Liver (tissue), 9 donors: ENCODE data around the gene MCM9. TPM values are rescaled to one million over a fixed set of nuclear protein-coding genes. Genes with fewer than 3 reads are reported as not detected.

Experiments used
- DNase-seq: peaks from one replicate; pipeline ENCODE4 v3.0.0-alpha.2; 2017; ENCODE audit warnings: low spot score
- H3K27ac ChIP-seq, 2 donors: one replicate each; pipeline ENCODE4 v1.7.0; 2013; ENCODE audit warnings: inconsistent platforms in 2 of 2, low read length in 2 of 2, control low read depth in 1 of 2, low read depth in 1 of 2, mild to moderate bottlenecking in 1 of 2
- H3K27me3 ChIP-seq, 4 donors: one replicate each; pipeline versions ENCODE4 v1.6.1 to v1.7.0; 2013; ENCODE audit warnings: low read length in 3 of 4, inconsistent platforms in 1 of 4, mild to moderate bottlenecking in 1 of 4, moderate library complexity in 1 of 4; ENCODE audit not compliant: control insufficient read depth in 4 of 4, insufficient read depth in 4 of 4
- H3K36me3 ChIP-seq, 4 donors: one replicate each; pipeline versions ENCODE4 v1.6.1 to v1.7.0; 2013; ENCODE audit warnings: low read length in 3 of 4, mild to moderate bottlenecking in 3 of 4, low read depth in 1 of 4, moderate library complexity in 1 of 4; ENCODE audit not compliant: control insufficient read depth in 4 of 4, insufficient read depth in 3 of 4
- H3K4me1 ChIP-seq, 4 donors: one replicate each; pipeline versions ENCODE4 v1.6.1 to v1.7.0; 2013; ENCODE audit warnings: low read length in 3 of 4, mild to moderate bottlenecking in 3 of 4, moderate library complexity in 1 of 4; ENCODE audit not compliant: control insufficient read depth in 4 of 4, insufficient read depth in 4 of 4
- H3K4me3 ChIP-seq, 3 donors: one replicate each; pipeline versions ENCODE4 v1.6.1 to v1.7.0; 2013; ENCODE audit warnings: low read length in 3 of 3, control low read depth in 1 of 3, low read depth in 1 of 3, mild to moderate bottlenecking in 1 of 3
- H3K9ac ChIP-seq, 2 donors: one replicate each; pipeline ENCODE4 v1.7.0; 2013; ENCODE audit warnings: low read length in 2 of 2, mild to moderate bottlenecking in 2 of 2, moderate library complexity in 2 of 2, control low read depth in 1 of 2, low read depth in 1 of 2
- H3K9me3 ChIP-seq, 4 donors: one replicate each; pipeline versions ENCODE4 v1.6.1 to v1.7.0; 2013; ENCODE audit warnings: low read length in 3 of 4; ENCODE audit not compliant: control insufficient read depth in 4 of 4
- ATF3 ChIP-seq: IDR thresholded peaks from 2 replicates; pipeline ENCODE4 v1.6.1; 2016; ENCODE audit warnings: antibody characterized with exemption
- CTCF ChIP-seq: fragments of 150-350 bp; IDR thresholded peaks from 2 replicates; pipeline ENCODE4 v1.5.1; 2017; ENCODE audit warnings: improper control_type of control experiment, low read depth, low read length; ENCODE audit not compliant: missing input control
- EGR1 ChIP-seq, 2 donors: IDR thresholded peaks; 2 replicates each; pipeline ENCODE4 v1.6.1; 2016 to 2018; ENCODE audit warnings: antibody characterized with exemption in 2 of 2, low read depth in 2 of 2
- FOXA1 ChIP-seq: IDR thresholded peaks from 2 replicates; pipeline ENCODE4 v1.6.1; 2016; ENCODE audit warnings: antibody characterized with exemption
- FOXA2 ChIP-seq: IDR thresholded peaks from 2 replicates; pipeline ENCODE4 v1.6.1; 2016; ENCODE audit warnings: antibody characterized with exemption
- GABPA ChIP-seq, 2 donors: IDR thresholded peaks in 1 of 2; conservative IDR thresholded peaks in 1 of 2; 2 replicates each; pipeline ENCODE4 v1.6.1; 2016; ENCODE audit warnings: antibody characterized with exemption in 2 of 2, mild to moderate bottlenecking in 1 of 2, moderate library complexity in 1 of 2
- HNF4A ChIP-seq, 2 donors: conservative IDR thresholded peaks; 2 replicates each; pipeline ENCODE4 v1.6.1; 2016; ENCODE audit warnings: antibody characterized with exemption in 2 of 2, mild to moderate bottlenecking in 2 of 2
- HNF4G ChIP-seq: IDR thresholded peaks from 2 replicates; pipeline ENCODE4 v1.6.1; 2016; ENCODE audit warnings: antibody characterized with exemption
- JUND ChIP-seq, 2 donors: IDR thresholded peaks; 2 replicates each; pipeline ENCODE4 v1.6.1; 2016; ENCODE audit warnings: antibody characterized with exemption in 2 of 2
- NR2F2 ChIP-seq: IDR thresholded peaks from 2 replicates; pipeline ENCODE4 v1.6.1; 2016; ENCODE audit warnings: antibody characterized with exemption
- RAD21 ChIP-seq, 2 donors: IDR thresholded peaks; 2 replicates each; pipeline ENCODE4 v1.6.1; 2016; ENCODE audit warnings: antibody characterized with exemption in 2 of 2, mild to moderate bottlenecking in 2 of 2
- SP1 ChIP-seq: IDR thresholded peaks from 2 replicates; pipeline ENCODE4 v1.6.1; 2018; ENCODE audit warnings: antibody characterized with exemption, mild to moderate bottlenecking
- TAF1 ChIP-seq: conservative IDR thresholded peaks from 2 replicates; pipeline ENCODE4 v1.6.1; 2016; ENCODE audit warnings: antibody characterized with exemption, mild to moderate bottlenecking
- YY1 ChIP-seq: IDR thresholded peaks from 2 replicates; pipeline ENCODE4 v1.6.1; 2016; ENCODE audit warnings: antibody characterized with exemption, mild to moderate bottlenecking
- ZBTB33 ChIP-seq: IDR thresholded peaks from 2 replicates; pipeline ENCODE4 v1.6.1; 2016; ENCODE audit warnings: antibody characterized with exemption
- WGBS: extraction: QIAGEN DNeasy Blood & Tissue Kit; methylation state at CpG from one replicate; pipeline ENCODE4 v1.1.7; 2013; 5-methylcytosine and 5-hydroxymethylcytosine counted together
- polyA plus RNA-seq, 2 donors: library from polyadenylated mRNA; stranded (reverse) in 1 of 2; unstranded in 1 of 2; fragments of 200-250 nt in 1 of 2; fragments of >200 nt in 1 of 2; fragmentation: Nextera tagmentation in 1 of 2; extraction: Ambion mirVana in 1 of 2; gene quantifications; one replicate each; pipeline versions ENCODE4 v1.2.1 to v1.2.3, GENCODE V29; 2013 to 2015
- total RNA-seq, 2 donors: library from RNA; depleted of rRNA; stranded (reverse); fragments of >200 nt; gene quantifications; one replicate each; pipeline ENCODE4 v1.2.3, GENCODE V29; 2014
- TF ChIP-seq, protein P1 (sequence below): IDR thresholded peaks from 2 replicates; pipeline ENCODE4 v1.6.1; 2016; ENCODE audit warnings: antibody characterized with exemption, mild to moderate bottlenecking
- TF ChIP-seq, protein P2 (sequence below): IDR thresholded peaks from 2 replicates; pipeline ENCODE4 v1.6.1; 2016; ENCODE audit warnings: antibody characterized with exemption
- donor health status: healthy.
- donor health status: healthy.
- donor health status: healthy.
- donor health status: healthy.
- donor health status: healthy.

Gene MCM9
- total and polyA plus RNA-seq, 4 donors, result 3.6 to 17.4 (median 8.7) TPM

GRCh38 chr6:118903138-118903537 is 31.8 kb downstream of the MCM9 start:
- Histone ChIP-seq H3K27ac (no peak overlapping the region), H3K4me3 (no peak overlapping the region), H3K27me3 (no peaks in the 10 kb centered on the region), H3K9me3 (no peaks in the 10 kb centered on the region), H3K9ac (no peak overlapping the region), H3K4me1 (no peaks in the 10 kb centered on the region), H3K36me3 (peaks cover 0 to 18% (median 13%) of the 10 kb centered on the region in 4 donors)
- 76% methylated on average over 2 of the region's 2 CpGs for WGBS
- TF ChIP-seq FOXA1 (no peak), ATF3 (no peak), RAD21 (IDR thresholded peaks at IDR 0.05) (no peak), GABPA (IDR thresholded peaks at IDR 0.05 in 1 of 2, conservative IDR thresholded peaks at IDR 0.05 in 1 of 2) (no peak), SP1 (no peak), TAF1 (no peak), CTCF (no peak), JUND (IDR thresholded peaks at IDR 0.05) (no peak), FOXA2 (no peak), EGR1 (IDR thresholded peaks at IDR 0.05; ENCODE audit: low read depth in 2 of 2) (no peak), HNF4G (no peak), NR2F2 (no peak), YY1 (no peak), HNF4A (conservative IDR thresholded peaks at IDR 0.05) (no peak)
- TF ChIP-seq, protein P1, sequence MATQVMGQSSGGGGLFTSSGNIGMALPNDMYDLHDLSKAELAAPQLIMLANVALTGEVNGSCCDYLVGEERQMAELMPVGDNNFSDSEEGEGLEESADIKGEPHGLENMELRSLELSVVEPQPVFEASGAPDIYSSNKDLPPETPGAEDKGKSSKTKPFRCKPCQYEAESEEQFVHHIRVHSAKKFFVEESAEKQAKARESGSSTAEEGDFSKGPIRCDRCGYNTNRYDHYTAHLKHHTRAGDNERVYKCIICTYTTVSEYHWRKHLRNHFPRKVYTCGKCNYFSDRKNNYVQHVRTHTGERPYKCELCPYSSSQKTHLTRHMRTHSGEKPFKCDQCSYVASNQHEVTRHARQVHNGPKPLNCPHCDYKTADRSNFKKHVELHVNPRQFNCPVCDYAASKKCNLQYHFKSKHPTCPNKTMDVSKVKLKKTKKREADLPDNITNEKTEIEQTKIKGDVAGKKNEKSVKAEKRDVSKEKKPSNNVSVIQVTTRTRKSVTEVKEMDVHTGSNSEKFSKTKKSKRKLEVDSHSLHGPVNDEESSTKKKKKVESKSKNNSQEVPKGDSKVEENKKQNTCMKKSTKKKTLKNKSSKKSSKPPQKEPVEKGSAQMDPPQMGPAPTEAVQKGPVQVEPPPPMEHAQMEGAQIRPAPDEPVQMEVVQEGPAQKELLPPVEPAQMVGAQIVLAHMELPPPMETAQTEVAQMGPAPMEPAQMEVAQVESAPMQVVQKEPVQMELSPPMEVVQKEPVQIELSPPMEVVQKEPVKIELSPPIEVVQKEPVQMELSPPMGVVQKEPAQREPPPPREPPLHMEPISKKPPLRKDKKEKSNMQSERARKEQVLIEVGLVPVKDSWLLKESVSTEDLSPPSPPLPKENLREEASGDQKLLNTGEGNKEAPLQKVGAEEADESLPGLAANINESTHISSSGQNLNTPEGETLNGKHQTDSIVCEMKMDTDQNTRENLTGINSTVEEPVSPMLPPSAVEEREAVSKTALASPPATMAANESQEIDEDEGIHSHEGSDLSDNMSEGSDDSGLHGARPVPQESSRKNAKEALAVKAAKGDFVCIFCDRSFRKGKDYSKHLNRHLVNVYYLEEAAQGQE, result no peak
- TF ChIP-seq, protein P2, sequence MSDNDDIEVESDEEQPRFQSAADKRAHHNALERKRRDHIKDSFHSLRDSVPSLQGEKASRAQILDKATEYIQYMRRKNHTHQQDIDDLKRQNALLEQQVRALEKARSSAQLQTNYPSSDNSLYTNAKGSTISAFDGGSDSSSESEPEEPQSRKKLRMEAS, result no peak
- DNase-seq, result no peak

DNA sequence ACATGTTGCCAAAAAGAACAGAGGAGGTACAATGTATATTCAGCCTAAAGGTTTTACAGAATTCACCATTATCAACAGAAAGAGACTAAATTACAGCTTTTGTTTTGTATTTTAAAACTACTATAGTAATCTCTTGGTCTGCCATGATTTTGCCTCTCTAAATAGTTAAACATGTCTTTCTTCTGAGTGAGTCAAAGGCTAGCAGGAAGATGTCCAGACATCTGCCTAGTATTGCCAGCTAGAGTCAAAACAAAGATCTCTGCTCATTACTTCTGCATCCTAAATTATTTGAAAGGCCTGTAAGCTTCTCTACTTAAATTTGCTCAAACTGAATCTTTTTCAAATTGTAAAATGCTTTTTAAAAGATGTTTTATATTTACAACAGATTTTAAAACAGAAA is 32.2 kb downstream of the MCM9 start:
- H3K27me3 ChIP-seq, result no peaks in the 10 kb centered on the region
- no peak overlapping the region for H3K9ac ChIP-seq
- H3K4me1 ChIP-seq, result no peaks in the 10 kb centered on the region
- no peak for DNase-seq
- no peaks in the 10 kb centered on the region for H3K9me3 ChIP-seq
- no peak overlapping the region for H3K27ac ChIP-seq
- TF ChIP-seq ZBTB33, result no peak
- TF ChIP-seq, protein P2, result no peak
- peaks cover 0 to 14% (median 11%) of the 10 kb centered on the region in 4 donors for H3K36me3 ChIP-seq
- no peak overlapping the region for H3K4me3 ChIP-seq
